Right ventricle myocardium superior (tissue), 1 donor: ENCODE results near the gene RUSC1. TPM values are rescaled to one million over a fixed set of nuclear protein-coding genes. Genes with fewer than 3 reads are reported as not detected.

Source experiments
- ATAC-seq: fragments of 200-7000 bp; cut with Tn5 transposase; one replicate; pipeline ENCODE4 v1.9.1; 2020; ENCODE audit warnings: mild to moderate bottlenecking; ENCODE audit not compliant: poor library complexity
- DNase-seq: peaks from one replicate; pipeline ENCODE4 v3.0.0-alpha.2; 2020
- intact Hi-C: fragments of 100-400 bp; cut with DNase I; formaldehyde crosslinking; loops from one replicate; pipeline ENCODE4 v1.11.2; 2022
- microRNA-seq: library from miRNA; unstranded; fragments of <30 nt; microRNA quantifications from one replicate; pipeline ENCODE4 v1.2.0, GENCODE V29; 2020
- total RNA-seq: library from RNA; stranded (reverse); fragmentation: NEBNext Ultra II Directional; extraction: Animal tissue kit (Norgen Biotek cat#: 25700); gene quantifications from one replicate; pipeline ENCODE4 v1.2.1, GENCODE V29; 2021
- donor health status: DM: no; HTN: yes; CAD: no; lungs with severe emphysema.

RUSC1 gene
- total RNA-seq, 1 donor from 2014 or later, result 19.9 TPM

- DNase-seq, result no peak
- intact Hi-C loops, result no loop called here
- no peak for ATAC-seq
Measured at GRCh38 chr1:155342842-155343241, 22.1 kb downstream of the RUSC1 start.

DNA sequence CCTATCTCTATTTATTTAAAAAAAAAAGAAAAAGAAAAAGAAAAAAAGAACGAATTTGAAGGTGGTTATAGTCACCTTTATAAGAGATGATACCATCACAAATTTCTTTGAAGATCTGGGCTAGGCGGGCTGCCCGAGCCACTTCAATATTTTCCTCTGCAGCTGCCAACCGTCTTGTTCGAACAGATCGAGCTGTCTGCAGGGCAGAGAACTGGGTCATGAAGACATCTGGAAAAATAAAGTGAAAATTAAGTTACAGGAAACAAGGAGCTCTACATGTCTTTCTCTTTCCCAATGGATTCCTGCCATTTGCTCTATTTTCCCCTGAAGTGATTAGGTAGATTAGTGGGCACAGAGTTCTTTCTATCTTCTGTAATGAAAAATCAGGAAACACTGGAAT lies 31.9 kb downstream of the RUSC1 start:
- ATAC-seq (no peak), DNase-seq (no peak)
- intact Hi-C loops, result no loop called here

- intact Hi-C loops, result no loop called here
- ATAC-seq (no peak), DNase-seq (no peak)
Measured at GRCh38 chr1:155360051-155360450, 39.4 kb downstream of the RUSC1 start.

GRCh38 chr1:155379180-155379579 lies 58.5 kb downstream of the RUSC1 start:
- no peak for DNase-seq
- intact Hi-C loops, result no loop called here
- ATAC-seq, result peak; percentile 41

DNA sequence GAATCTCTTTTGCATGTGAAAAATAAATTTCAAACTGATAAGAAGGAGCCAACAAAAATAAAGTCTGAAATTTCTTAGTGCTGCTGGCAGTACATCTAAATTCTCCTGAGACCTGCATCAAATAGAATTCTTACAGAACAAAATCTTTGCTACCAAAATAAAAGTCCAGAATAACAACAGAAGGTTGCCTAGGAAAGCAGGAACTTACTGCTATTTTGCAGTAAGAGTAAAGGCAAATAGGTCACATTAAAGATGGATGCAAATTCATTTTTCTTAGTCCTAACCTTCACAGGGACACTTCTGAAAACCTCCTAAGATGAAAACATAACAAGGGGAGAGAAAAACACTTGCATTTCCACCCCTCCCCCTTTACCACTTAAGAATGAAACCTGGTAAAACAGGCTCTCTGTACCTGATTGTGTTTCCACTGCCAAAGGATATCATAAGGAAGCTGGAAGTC lies 59.0 kb downstream of the RUSC1 start:
- intact Hi-C loops, result no loop called here
- peak; percentile 87 for ATAC-seq
- no peak for DNase-seq

Small RNA genes within 50 kb of the gene (microRNA-seq; reads per million reads assigned to microRNA genes)
- not detected for gene MIR555

Other genes with a start within 250 kb of the RUSC1 start
- gene EFNA3, start 242.1 kb upstream of the RUSC1 start, total RNA-seq, result 0.75 TPM
- 41.5 TPM for gene EFNA1, start 193.0 kb upstream of the RUSC1 start, total RNA-seq
- gene SLC50A1, start 185.0 kb upstream of the RUSC1 start, total RNA-seq, result 7.1 TPM
- gene DPM3, start 180.4 kb upstream of the RUSC1 start, total RNA-seq, result 49.4 TPM
- gene KRTCAP2, start 147.6 kb upstream of the RUSC1 start, total RNA-seq, result 121 TPM
- gene TRIM46, start 147.0 kb upstream of the RUSC1 start, total RNA-seq, result 0.08 TPM
- 5.8 TPM for gene THBS3, start 113.0 kb upstream of the RUSC1 start, total RNA-seq
- gene MTX1, start 112.2 kb upstream of the RUSC1 start, total RNA-seq, result 16.4 TPM
- gene ENTREP3, start 65.4 kb upstream of the RUSC1 start, total RNA-seq, result 13.8 TPM
- 56.8 TPM for gene SCAMP3, start 58.5 kb upstream of the RUSC1 start, total RNA-seq
- 18.5 TPM for gene CLK2, start 47.4 kb upstream of the RUSC1 start, total RNA-seq
- 1.4 TPM for gene HCN3, start 43.4 kb upstream of the RUSC1 start, total RNA-seq
- not detected for gene PKLR, start 19.5 kb upstream of the RUSC1 start, total RNA-seq
- 71.2 TPM for gene FDPS, start 12.0 kb upstream of the RUSC1 start, total RNA-seq
- 41.3 TPM for gene ASH1L, start 241.9 kb downstream of the RUSC1 start, total RNA-seq